Omental fat pad (tissue), 4 donors: Measurements from ENCODE around the gene PFN4. TPM values are rescaled to one million over a fixed set of nuclear protein-coding genes. Genes with fewer than 3 reads are reported as not detected.

Experiments
- ATAC-seq: fragments of 150-250 bp; one replicate; pipeline ENCODE4 v1.9.1; 2016; ENCODE audit warnings: mild to moderate bottlenecking, moderate library complexity; ENCODE audit not compliant: low FRiP score
- DNase-seq: peaks from one replicate; pipeline ENCODE4 v3.0.0-alpha.2; 2019; ENCODE audit warnings: low spot score
- CTCF ChIP-seq, 3 donors: fragments of 450-650 bp; IDR thresholded peaks; one replicate each; pipeline ENCODE4 v1.5.1; 2016 to 2017; ENCODE audit warnings: antibody characterized with exemption in 3 of 3, mild to moderate bottlenecking in 3 of 3, moderate library complexity in 2 of 3
- total RNA-seq, 4 donors: library from RNA; depleted of rRNA; stranded (reverse); fragments of >200 nt; gene quantifications; one replicate each; pipeline ENCODE4 v1.1.0, GENCODE V29; 2016

Gene PFN4
- total RNA-seq, 4 donors from 2014 or later, result 0.84 TPM; not detected in 3

- no peak for ATAC-seq
- no peak for DNase-seq
- TF ChIP-seq CTCF (IDR thresholded peaks at IDR 0.05), result no peak
Observed at GRCh38 chr2:24075259-24075658, 47.9 kb downstream of the PFN4 start.

- ATAC-seq (no peak), DNase-seq (no peak)
- TF ChIP-seq CTCF (IDR thresholded peaks at IDR 0.05), result no peak
Observed at GRCh38 chr2:24073816-24074215, 49.3 kb downstream of the PFN4 start.

GRCh38 chr2:24072259-24072658 is 50.9 kb downstream of the PFN4 start:
- DNase-seq (no peak), ATAC-seq (no peak)
- no peak for TF ChIP-seq CTCF (IDR thresholded peaks at IDR 0.05)

- DNase-seq (no peak), ATAC-seq (no peak)
- no peak for TF ChIP-seq CTCF (IDR thresholded peaks at IDR 0.05)
Observed at GRCh38 chr2:24065341-24065740, 57.8 kb downstream of the PFN4 start.

Other genes starting within 250 kb of the PFN4 start
- gene ATAD2B, start 196.2 kb downstream of the PFN4 start, total RNA-seq, result 10 to 100 TPM; 17.1 to 45.4 (median 22.9) TPM
- 10 to 100 TPM in 3 of 4 donors, 1 to 10 TPM in 1; 8.4 to 16.1 (median 13.5) TPM for gene UBXN2A, start 182.9 kb downstream of the PFN4 start, total RNA-seq
- gene MFSD2B, start 113.2 kb downstream of the PFN4 start, total RNA-seq, result not detected
- gene WDCP, start 75.9 kb downstream of the PFN4 start, total RNA-seq, result 1 to 10 TPM; 3.7 to 7.2 (median 4.1) TPM
- 1 to 10 TPM; 4.5 to 9.6 (median 5.4) TPM for gene FKBP1B, start 73.6 kb downstream of the PFN4 start, total RNA-seq
- gene SF3B6, start 47.0 kb downstream of the PFN4 start, total RNA-seq, result 10 to 100 TPM; 80.8 to 91.4 (median 89.2) TPM
- 10 to 100 TPM; 11.3 to 44.9 (median 17.2) TPM for gene TP53I3, start 38.5 kb downstream of the PFN4 start, total RNA-seq
- 10 to 100 TPM; 13.4 to 21.8 (median 17.0) TPM for gene FAM228B, start 135 bp upstream of the PFN4 start, total RNA-seq
- gene FAM228A, start 51.7 kb upstream of the PFN4 start, total RNA-seq, result 1 to 10 TPM in 3 of 4 donors, under 1 TPM in 1; 0.88 to 3.8 (median 2.4) TPM
- 10 to 100 TPM; 44.3 to 73.3 (median 52.8) TPM for gene ITSN2, start 237.2 kb upstream of the PFN4 start, total RNA-seq